Transverse colon (tissue), 4 donors: ENCODE data around the gene FAM117B. TPM values are rescaled to one million over a fixed set of nuclear protein-coding genes. Genes with fewer than 3 reads are reported as not detected.

Source experiments
- DNase-seq: peaks from one replicate; pipeline ENCODE4 v3.0.0-alpha.2; 2019
- H3K27ac ChIP-seq, 4 donors: fragments of 200-600 bp; sonication (generic); 2 replicates each; pipeline ENCODE4 v1.5.1; 2016 to 2018; ENCODE audit warnings: inconsistent platforms in 4 of 4
- H3K27me3 ChIP-seq: fragments of 200-600 bp; sonication (generic); 2 replicates; pipeline ENCODE4 v1.5.1; 2017; ENCODE audit warnings: inconsistent platforms
- H3K36me3 ChIP-seq, 4 donors: fragments of 200-600 bp; sonication (generic); 2 replicates each; pipeline ENCODE4 v1.5.1; 2017 to 2019; ENCODE audit warnings: inconsistent platforms in 4 of 4
- H3K4me1 ChIP-seq, 4 donors: fragments of 200-600 bp; sonication (generic); 2 replicates each; pipeline ENCODE4 v1.5.1; 2017 to 2020; ENCODE audit warnings: inconsistent platforms in 4 of 4
- H3K4me3 ChIP-seq, 4 donors: fragments of 200-600 bp; sonication (generic); 1 replicate in 1 of 4; 2 replicates in 3 of 4; pipeline versions ENCODE4 v1.5.1 to v1.6.1; 2017 to 2019; ENCODE audit warnings: inconsistent platforms in 4 of 4
- H3K9me3 ChIP-seq, 2 donors: fragments of 200-600 bp; sonication (generic); 2 replicates each; pipeline ENCODE4 v1.5.1; 2017 to 2019; ENCODE audit warnings: inconsistent platforms in 2 of 2
- CTCF ChIP-seq, 5 experiments: fragments of 200-600 bp in 3 of 5; fragments of 450-650 bp in 2 of 5; sonication (generic) in 3 of 5; IDR thresholded peaks; 1 replicate in 2 of 5; 2 replicates in 3 of 5; pipeline ENCODE4 v1.5.1; 2016 to 2017; ENCODE audit warnings: antibody characterized with exemption in 5 of 5, inconsistent platforms in 3 of 5, mild to moderate bottlenecking in 2 of 5, moderate library complexity in 1 of 5
- EP300 ChIP-seq: sonication (generic); formaldehyde crosslinking; IDR thresholded peaks from one replicate; pipeline ENCODE4 v1.6.1; 2017; ENCODE audit warnings: antibody characterized with exemption, low read depth
- POLR2A ChIP-seq: fragments of 450-650 bp; IDR thresholded peaks from one replicate; pipeline ENCODE4 v1.6.1; 2016; ENCODE audit warnings: antibody characterized with exemption, mild to moderate bottlenecking, moderate library complexity
- POLR2AphosphoS5 ChIP-seq, 3 donors: sonication (generic); formaldehyde crosslinking; IDR thresholded peaks; one replicate each; pipeline ENCODE4 v1.6.1; 2016; ENCODE audit warnings: antibody characterized with exemption in 3 of 3
- WGBS, 2 donors: methylation state at CpG; one replicate each; pipeline ENCODE4 v1.1.5; 2018; ENCODE audit warnings: low coverage in 1 of 2; 5-methylcytosine and 5-hydroxymethylcytosine counted together
- in situ Hi-C, 4 donors: fragments of 200-750 bp; cut with MboI; loops; one replicate each; pipeline versions ENCODE4 v1.15.0 to v1.15.1; 2017; ENCODE audit warnings: low sequenced_read_pairs in 3 of 4, low pct_ligation_motif_present in 1 of 4, low pct_unique_long_range_greater_than_20kb in 1 of 4
- intact Hi-C: fragments of 100-400 bp; cut with DNase I; formaldehyde crosslinking; loops from one replicate; pipeline ENCODE4 v1.15.1; 2023; ENCODE audit warnings: low total_unique reads
- total RNA-seq, 4 donors: library from RNA; depleted of rRNA; stranded (reverse); fragments of >200 nt; gene quantifications; one replicate each; pipeline ENCODE4 v1.1.0, GENCODE V29; 2016

Gene FAM117B
- total RNA-seq, 4 donors from 2014 or later: 11.1 to 21.3 (median 18.1) TPM

- Histone ChIP-seq H3K4me1 (no peaks in the 10 kb centered on the region), H3K4me3 (no peak overlapping the region), H3K27ac (no peak overlapping the region), H3K9me3 (no peaks in the 10 kb centered on the region), H3K36me3 (peaks cover 0 to 5% (median 2%) of the 10 kb centered on the region in 4 donors), H3K27me3 (no peaks in the 10 kb centered on the region)
- in situ Hi-C loops (no loop called here), intact Hi-C loops (no loop called here)
- no peak for DNase-seq
- WGBS, 2 donors: 99 to 100% methylated on average over 1 to 5 of the region's 5 CpGs
- TF ChIP-seq POLR2AphosphoS5 (IDR thresholded peaks at IDR 0.05) (no peak), POLR2A (no peak), EP300 (no peak)
Observed at GRCh38 chr2:202723746-202724145, 89.0 kb downstream of the FAM117B start.

DNA sequence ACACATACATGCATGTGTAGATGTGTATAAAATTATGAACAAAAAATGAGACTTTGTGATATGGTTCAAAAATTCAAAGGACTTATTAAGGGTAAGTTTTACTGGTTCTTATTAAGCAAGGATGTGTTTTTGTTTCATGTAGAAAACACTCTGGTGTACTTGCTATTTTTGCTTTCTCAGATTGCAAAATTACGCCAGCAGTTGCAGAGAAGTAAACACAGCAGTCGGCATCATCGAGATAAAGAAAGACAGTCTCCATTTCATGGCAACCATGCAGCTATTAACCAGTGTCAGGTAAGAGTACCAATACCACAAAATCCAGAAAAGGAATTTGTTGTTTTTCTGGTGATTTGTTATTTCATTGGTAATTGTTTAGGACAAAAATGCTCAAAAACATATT is 91.3 kb downstream of the FAM117B start:
- 93 to 96% methylated on average over 3 of the region's 3 CpGs for WGBS, 2 donors
- DNase-seq: no peak

DNA sequence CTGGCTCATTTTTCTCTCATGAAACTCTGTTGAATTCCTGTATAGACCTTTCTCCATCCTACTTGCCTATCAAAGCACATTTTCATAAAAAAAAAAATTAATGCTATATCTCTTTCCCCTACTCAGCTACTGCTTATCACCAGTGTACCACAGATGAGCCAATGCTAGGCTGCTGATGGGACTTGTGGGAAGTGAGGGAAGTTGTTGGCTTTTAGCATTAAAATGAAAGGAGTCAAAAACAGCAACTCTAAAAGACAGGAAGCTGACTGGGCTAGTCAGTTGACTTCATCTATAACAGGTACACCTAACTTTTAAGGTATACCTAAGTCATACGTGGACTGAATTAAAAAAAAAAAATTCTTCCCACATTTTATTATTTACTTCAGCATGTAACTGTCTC is 102.1 kb downstream of the FAM117B start:
- 93 to 100% methylated on average over 1 of the region's 1 CpG for WGBS, 2 donors
- in situ Hi-C loops (no loop called here), intact Hi-C loops (no loop called here)
- no peak for TF ChIP-seq EP300
- no peak for TF ChIP-seq POLR2AphosphoS5 (IDR thresholded peaks at IDR 0.05)
- no peak for TF ChIP-seq CTCF (IDR thresholded peaks at IDR 0.05)
- TF ChIP-seq POLR2A: no peak
- Histone ChIP-seq H3K36me3 (peaks cover 0 to 14% (median 5%) of the 10 kb centered on the region in 4 donors), H3K27ac (no peak overlapping the region), H3K4me3 (no peak overlapping the region), H3K4me1 (no peaks in the 10 kb centered on the region), H3K9me3 (peaks cover 4 to 8% of the 10 kb centered on the region in 2 donors), H3K27me3 (no peaks in the 10 kb centered on the region)
- DNase-seq: no peak

More for the DNA sequence above, 91.3 kb downstream of the FAM117B start:
- no peak for TF ChIP-seq EP300
- H3K4me1 ChIP-seq: no peaks in the 10 kb centered on the region
- in situ Hi-C loops (no loop called here), intact Hi-C loops (no loop called here)
- H3K27ac ChIP-seq: no peak overlapping the region
- no peak overlapping the region for H3K4me3 ChIP-seq
- peaks cover 0 to 5% (median 2%) of the 10 kb centered on the region in 4 donors for H3K36me3 ChIP-seq
- no peaks in the 10 kb centered on the region for H3K27me3 ChIP-seq
- H3K9me3 ChIP-seq: no peaks in the 10 kb centered on the region

DNA sequence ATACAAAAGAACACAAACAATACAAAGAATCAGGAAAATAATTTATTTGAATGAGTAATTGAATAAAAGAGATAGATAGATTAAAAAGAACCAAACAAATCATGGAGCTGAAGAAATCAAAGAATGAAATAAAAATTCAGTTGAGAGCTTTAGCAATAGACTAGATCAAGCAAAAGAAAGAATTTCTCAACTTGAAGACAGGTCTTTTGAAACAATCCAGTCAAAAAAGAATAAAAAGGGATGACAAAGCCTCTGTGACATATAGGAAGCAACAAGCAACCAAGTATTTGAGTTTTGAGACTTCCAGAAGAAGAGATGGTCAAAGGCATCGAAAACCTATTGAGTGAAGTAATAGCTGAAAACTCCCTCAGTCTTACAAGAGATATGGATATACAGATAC is 108.8 kb downstream of the FAM117B start:
- Histone ChIP-seq H3K4me1 (no peaks in the 10 kb centered on the region), H3K9me3 (peaks cover 12 to 18% of the 10 kb centered on the region in 2 donors), H3K27ac (no peak overlapping the region), H3K36me3 (peaks cover 0 to 17% (median 2%) of the 10 kb centered on the region in 4 donors), H3K4me3 (no peak overlapping the region), H3K27me3 (no peaks in the 10 kb centered on the region)
- 96 to 100% methylated on average over 1 of the region's 1 CpG for WGBS, 2 donors
- intact Hi-C loops (no loop called here), in situ Hi-C loops (no loop called here)
- TF ChIP-seq CTCF (IDR thresholded peaks at IDR 0.05): no peak
- no peak for TF ChIP-seq POLR2AphosphoS5 (IDR thresholded peaks at IDR 0.05)
- no peak for TF ChIP-seq EP300
- no peak for TF ChIP-seq POLR2A
- DNase-seq: no peak

DNA sequence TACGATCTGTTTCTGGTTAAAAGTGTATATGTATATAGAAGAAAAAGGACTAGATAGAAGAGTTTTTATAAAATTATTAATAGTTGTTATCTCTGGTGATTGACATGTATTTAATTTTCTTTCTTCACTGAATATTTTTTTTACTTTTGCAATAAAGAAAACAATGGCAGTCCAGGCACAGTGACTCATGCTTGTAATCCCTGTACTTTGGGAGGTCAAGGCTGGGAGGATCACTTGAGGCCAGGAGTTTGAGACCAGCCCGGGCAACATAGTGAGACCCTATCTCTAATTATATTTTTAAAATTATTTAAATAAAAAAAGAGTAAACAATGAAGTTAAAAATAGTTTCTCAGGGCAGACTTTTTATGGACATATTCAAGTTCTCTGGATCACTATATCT is 114.7 kb downstream of the FAM117B start:
- Histone ChIP-seq H3K36me3 (no peaks in the 10 kb centered on the region), H3K4me3 (no peak overlapping the region), H3K9me3 (peaks cover 0 to 6% of the 10 kb centered on the region in 2 donors), H3K4me1 (no peaks in the 10 kb centered on the region), H3K27me3 (no peaks in the 10 kb centered on the region), H3K27ac (no peak overlapping the region)
- intact Hi-C loops (no loop called here), in situ Hi-C loops (no loop called here)
- TF ChIP-seq EP300 (no peak), CTCF (IDR thresholded peaks at IDR 0.05) (no peak), POLR2AphosphoS5 (IDR thresholded peaks at IDR 0.05) (no peak), POLR2A (no peak)
- no peak for DNase-seq
- WGBS, 2 donors: 90 to 94% methylated on average over 2 of the region's 2 CpGs
